A172 (cell line): ENCODE data around the gene KIF12. TPM values are rescaled to one million over a fixed set of nuclear protein-coding genes. Genes with fewer than 3 reads are reported as not detected.
A peak's percentile ranks its signal among the peaks of the same experiment; 100 is the strongest.
"Not testable (repeated sequence)": the region's sequence is repeated elsewhere in the genome, so short reads cannot be mapped to it uniquely, and the experiment has no call there.

Experiments
- DNase-seq: peaks from one replicate; pipeline ENCODE4 v3.0.0-alpha.2; 2015; ENCODE audit warnings: low spot score
- total RNA-seq: library from RNA; depleted of rRNA; stranded (reverse); fragments of >200 nt; shearing (Covaris generic); gene quantifications from 2 replicates; pipeline ENCODE4 v1.2.3, GENCODE V29; 2014; rRNA removed

The KIF12 gene
- total RNA-seq, 1 experiment from 2014 or later, result 0.03 TPM

- DNase-seq, result no peak
Observed at GRCh38 chr9:114047717-114048116, 51.4 kb downstream of the KIF12 start.

GRCh38 chr9:114046875-114047274 is 52.2 kb downstream of the KIF12 start:
- DNase-seq, result peak; percentile 31

GRCh38 chr9:114046237-114046755 is 52.8 kb downstream of the KIF12 start:
- no peak for DNase-seq

- not testable (repeated sequence) for DNase-seq
Observed at GRCh38 chr9:114043660-114044059, 55.4 kb downstream of the KIF12 start.

Other genes with a start within 250 kb of the KIF12 start
- gene ZNF618, start 223.0 kb downstream of the KIF12 start, total RNA-seq, result 3.3 and 3.4 TPM in 2 replicates
- 0.79 and 1.7 TPM in 2 replicates for gene AMBP, start 21.0 kb downstream of the KIF12 start, total RNA-seq
- gene COL27A1, start 56.2 kb upstream of the KIF12 start, total RNA-seq, result 8.2 and 8.4 TPM in 2 replicates
- not detected in 2 replicates for gene ORM1, start 223.8 kb upstream of the KIF12 start, total RNA-seq
- gene ORM2, start 230.6 kb upstream of the KIF12 start, total RNA-seq, result not detected in 2 replicates